K562 (cell line): ENCODE data around the gene KRTAP27-1. TPM values are rescaled to one million over a fixed set of nuclear protein-coding genes. Genes with fewer than 3 reads are reported as not detected.

ENCODE experiments used
- ATAC-seq: fragments of 200-7000 bp; cut with Tn5 transposase; 3 replicates; pipeline ENCODE4 v1.9.1; 2020; ENCODE audit warnings: moderate library complexity
- BruUV-seq: library from RNA; stranded (reverse); fragments of 400-500 nt; replicated peaks from 2 replicates; lab custom pipeline; 2021; lab: Mats Ljungman, UMichigan
- CTCF ChIA-PET: fragments of 300-600 bp; formaldehyde crosslinking; extraction: SDS; loops from one replicate; lab custom pipeline; 2021; ENCODE audit warnings: low intra/inter-chr PET ratio; lab: Yijun Ruan, JAX
- POLR2A ChIA-PET: fragments of 300-600, 350-650 bp; sonication (Branson Sonifier 250); formaldehyde crosslinking; extraction: SDS; loops from one replicate; lab custom pipeline; 2021; ENCODE audit warnings: antibody characterized with exemption, inconsistent platforms; lab: Yijun Ruan, JAX
- DNase-seq, 4 experiments: peaks; one replicate each; pipeline versions ENCODE4 v3.0.0 to v3.0.0-alpha.2; 2011 to 2018; ENCODE audit warnings: low spot score in 3 of 4, mixed read lengths in 3 of 4; ENCODE audit errors: extremely low read depth in 1 of 4
- FAIRE-seq: peaks from 2 replicates; lab custom pipeline; 2011; peaks lifted over from hg19 to GRCh38; lab: Jason Lieb, UNC
- H2AFZ ChIP-seq: 2 replicates; pipeline ENCODE4 v1.6.0; 2011; ENCODE audit warnings: low read depth, low read length, control low read depth, inconsistent platforms
- H3K27ac ChIP-seq: fragments of 200-600 bp; 3 replicates; pipeline ENCODE4 v1.8.0; 2011; ENCODE audit warnings: low read depth, mild to moderate bottlenecking, control low read depth, inconsistent platforms, low read length, moderate library complexity, mixed read lengths; ENCODE audit errors: extremely low read depth
- H3K27me3 ChIP-seq, 2 experiments: fragments of 300-600 bp in 1 of 2; 2 replicates in 1 of 2; 3 replicates in 1 of 2; pipeline versions ENCODE4 v1.6.0 to v1.8.0; 2011; ENCODE audit warnings: inconsistent platforms in 2 of 2, low read length in 2 of 2, mild to moderate bottlenecking in 1 of 2, mixed read lengths in 1 of 2, moderate library complexity in 1 of 2; ENCODE audit not compliant: control insufficient read depth in 2 of 2, insufficient read depth in 2 of 2
- H3K36me3 ChIP-seq: fragments of 300-600 bp; 3 replicates; pipeline ENCODE4 v1.8.0; 2011; ENCODE audit warnings: mild to moderate bottlenecking, low read length, inconsistent platforms; ENCODE audit not compliant: control insufficient read depth, insufficient read depth
- H3K4me1 ChIP-seq, 2 experiments: fragments of 200-600 bp in 1 of 2; replicated peaks in 1 of 2; 2 replicates in 1 of 2; 3 replicates in 1 of 2; pipeline versions ENCODE4 v1.5.1 to v1.8.0; 2011; ENCODE audit warnings: inconsistent platforms in 2 of 2, low read length in 2 of 2, mild to moderate bottlenecking in 1 of 2, mixed read lengths in 1 of 2, moderate library complexity in 1 of 2; ENCODE audit not compliant: control insufficient read depth in 2 of 2, insufficient read depth in 2 of 2
- H3K4me2 ChIP-seq: 2 replicates; pipeline ENCODE4 v1.6.1; 2011; ENCODE audit warnings: low read length, control low read depth, inconsistent platforms, mixed read lengths; ENCODE audit not compliant: insufficient read depth
- H3K4me3 ChIP-seq: fragments of 200-600 bp; sonication (generic), shearing (Covaris generic); 2 replicates; pipeline ENCODE4 v1.5.1; 2016; ENCODE audit warnings: control low read depth, inconsistent platforms
- H3K79me2 ChIP-seq: fragments of 200-600 bp; 3 replicates; pipeline ENCODE4 v1.8.0; 2011; ENCODE audit warnings: low read length, inconsistent platforms; ENCODE audit not compliant: control insufficient read depth, insufficient read depth
- H3K9ac ChIP-seq, 2 experiments: 2 replicates each; pipeline versions ENCODE4 v1.6.0 to v1.6.1; 2011; ENCODE audit warnings: low read depth in 2 of 2, low read length in 2 of 2, control low read depth in 1 of 2, inconsistent platforms in 1 of 2, mild to moderate bottlenecking in 1 of 2, mixed read lengths in 1 of 2; ENCODE audit not compliant: insufficient read depth in 1 of 2
- H3K9me1 ChIP-seq: one replicate; pipeline ENCODE4 v1.6.0; 2011; ENCODE audit warnings: inconsistent platforms, mild to moderate bottlenecking, low read length, moderate library complexity; ENCODE audit not compliant: control insufficient read depth, insufficient read depth
- H3K9me3 ChIP-seq: replicated peaks from 2 replicates; pipeline ENCODE4 v1.5.1; 2011; ENCODE audit warnings: low read depth, low read length, inconsistent platforms; ENCODE audit not compliant: control insufficient read depth, insufficient read depth
- H4K20me1 ChIP-seq: replicated peaks from 2 replicates; pipeline ENCODE4 v1.6.1; 2011; ENCODE audit warnings: low read length, inconsistent platforms, mixed read lengths; ENCODE audit not compliant: control insufficient read depth, insufficient read depth
- CTBP1 ChIP-seq: fragments of 450-650 bp; IDR thresholded peaks from 2 replicates; pipeline ENCODE4 v1.6.1; 2016; ENCODE audit warnings: borderline replicate concordance
- DDX20 ChIP-seq: fragments of 450-650 bp; IDR thresholded peaks from 2 replicates; pipeline ENCODE4 v1.6.1; 2016; ENCODE audit warnings: missing genetic modification characterization, low read depth, mild to moderate bottlenecking, missing compliant biosample characterization, moderate library complexity
- ETV5 ChIP-seq: sonication (generic); formaldehyde crosslinking; IDR thresholded peaks from 2 replicates; pipeline ENCODE4 v1.4.0; 2020; ENCODE audit warnings: low read depth, mild to moderate bottlenecking, missing genetic modification reagents
- NONO ChIP-seq, 2 experiments: fragments of 200-400 bp in 1 of 2; fragments of 450-650 bp in 1 of 2; formaldehyde crosslinking in 1 of 2; IDR thresholded peaks; 2 replicates each; pipeline ENCODE4 v1.6.1; 2017; ENCODE audit warnings: low read depth in 2 of 2, mild to moderate bottlenecking in 2 of 2, moderate library complexity in 2 of 2, low read length in 1 of 2
- OTX1 ChIP-seq: fragments of 450-650 bp; formaldehyde crosslinking; IDR thresholded peaks from 2 replicates; pipeline ENCODE4 v1.4.0; 2022; ENCODE audit warnings: mild to moderate bottlenecking
- SIX5 ChIP-seq, 2 experiments: IDR thresholded peaks; 2 replicates each; pipeline ENCODE4 v1.6.1; 2011; ENCODE audit warnings: low read length in 2 of 2, borderline replicate concordance in 1 of 2, low read depth in 1 of 2, mild to moderate bottlenecking in 1 of 2, moderate library complexity in 1 of 2; ENCODE audit not compliant: insufficient read depth in 1 of 2
- ZNF121 ChIP-seq: sonication (generic); formaldehyde crosslinking; conservative IDR thresholded peaks from 2 replicates; pipeline ENCODE4 v1.8.0; 2022; ENCODE audit warnings: missing genetic modification reagents
- ZNF143 ChIP-seq: sonication (generic); formaldehyde crosslinking; IDR thresholded peaks from 2 replicates; pipeline ENCODE4 v1.9.0; 2022; ENCODE audit warnings: mild to moderate bottlenecking, missing genetic modification reagents
- ZNF354B ChIP-seq: fragments of 250-450 bp; sonication (Bioruptor Pico); IDR thresholded peaks from 2 replicates; pipeline ENCODE4 v1.4.0; 2020
- ZNF444 ChIP-seq: fragments of 250-450 bp; sonication (Bioruptor Pico); IDR thresholded peaks from 2 replicates; pipeline ENCODE4 v1.4.0; 2020; ENCODE audit warnings: mild to moderate bottlenecking, moderate library complexity
- ZNF644 ChIP-seq: fragments of 200-800 bp; sonication (Bioruptor generic); IDR thresholded peaks from 2 replicates; pipeline ENCODE4 v1.6.1; 2016; ENCODE audit warnings: low read depth, missing genetic modification characterization, missing compliant biosample characterization
- ZNF695 ChIP-seq: fragments of 450-650 bp; formaldehyde crosslinking; IDR thresholded peaks from 2 replicates; pipeline ENCODE4 v1.4.0; 2020; ENCODE audit warnings: mild to moderate bottlenecking, moderate library complexity
- WGBS: fragments of 100-300 bp; shearing (Covaris generic); methylation state at CpG from one replicate; pipeline ENCODE4 v1.1.6; 2016; ENCODE audit warnings: low coverage, mixed read lengths; ENCODE audit not compliant: insufficient coverage; ENCODE audit errors: missing lambda C conversion rate; 5-methylcytosine and 5-hydroxymethylcytosine counted together
- in situ Hi-C: fragments of 300-500 bp; cut with MboI; formaldehyde crosslinking; loops from 4 replicates; pipeline ENCODE4 v1.15.0; 2018; ENCODE audit warnings: inconsistent platforms, mixed read lengths
- intact Hi-C: fragments of 100-400 bp; cut with micrococcal nuclease; formaldehyde crosslinking; loops from 2 replicates; pipeline ENCODE4 v1.14.2; 2022
- polyA plus RNA-seq, 8 experiments: library from polyadenylated mRNA; depleted of rRNA in 4 of 8; stranded (reverse) in 5 of 8; unstranded in 3 of 8; fragments of >200 nt; fragmentation: Nextera tagmentation in 2 of 8; fragmentation: Illumina TruSeq in 1 of 8; extraction: Ambion mirVana in 2 of 8; extraction: Trizol in 1 of 8; gene quantifications; 2 replicates each; pipeline versions ENCODE4 v1.2.1 to v1.2.3, GENCODE V29; 2011 to 2014; ENCODE audit warnings: inconsistent platforms in 1 of 8, missing spikeins in 1 of 8
- total RNA-seq, 7 experiments: library from RNA; depleted of rRNA in 6 of 7; stranded (reverse); fragments of >200 nt in 6 of 7; fragmentation: Illumina TruSeq in 2 of 7; extraction: Trizol in 2 of 7; gene quantifications; 2 replicates each; pipeline versions ENCODE4 v1.2.1 to v1.2.3, GENCODE V29; 2011 to 2021; ENCODE audit warnings: low replicate concordance in 1 of 7

The KRTAP27-1 gene
- total and polyA plus RNA-seq, 9 of the 15 experiments (the other 6 are each of a cell fraction or from before 2014, with no cell fraction given), result not detected

- no peaks in the 10 kb centered on the region for H3K79me2 ChIP-seq
- no peaks in the 10 kb centered on the region for H3K9me3 ChIP-seq
- CTCF ChIA-PET, result no interaction called here
- H3K4me1 ChIP-seq, result no peaks in the 10 kb centered on the region
- DNase-seq (no peak), FAIRE-seq (no peak), ATAC-seq (no peak)
- no peak within 1 kb of the TSS for H3K9ac ChIP-seq
- 1% methylated on average over 5 of the region's 5 CpGs for whole genome bisulfite sequencing
- H3K27me3 ChIP-seq, result no peaks in the 10 kb centered on the region
- H4K20me1 ChIP-seq, result no peaks in the 10 kb centered on the region
- no TSS peak for BruUV-seq
- H3K9me1 ChIP-seq, result no peaks in the 10 kb centered on the region
- in situ Hi-C loops, result no loop called here
- no peak within 1 kb of the TSS for H3K27ac ChIP-seq
- intact Hi-C loops, result no loop called here
- no peak within 1 kb of the TSS for H2AFZ ChIP-seq
- no peak within 1 kb of the TSS for H3K4me3 ChIP-seq
- H3K4me2 ChIP-seq, result no peak within 1 kb of the TSS
- H3K36me3 ChIP-seq, result no peaks in the 10 kb centered on the region
- POLR2A ChIA-PET, result no interaction called here
- TF ChIP-seq ZNF354B (CRISPR knock-in tag) (no peak), NONO (IDR thresholded peaks at IDR 0.05; ENCODE audit: low read depth in 2 of 2, low read length in 1 of 2) (no peak), ZNF695 (CRISPR knock-in tag) (no peak), ZNF121 (no peak)
These were observed 34.8 kb upstream of the KRTAP27-1 start, which contains the start of gene KRTAP13-2 for GRCh38 chr21:30372139-30372770. KRTAP13-2 (minus strand) TSS chr21:30372271; CDS start chr21:30372213, 58 bp downstream.

GRCh38 chr21:30355906-30356305, 18.4 kb upstream of the KRTAP27-1 start:
- Histone ChIP-seq H3K9ac (no peak overlapping the region), H3K27me3 (no peaks in the 10 kb centered on the region), H3K4me1 (no peaks in the 10 kb centered on the region), H3K9me1 (no peaks in the 10 kb centered on the region), H3K79me2 (no peaks in the 10 kb centered on the region), H3K36me3 (no peaks in the 10 kb centered on the region), H2AFZ (no peak overlapping the region), H3K4me2 (no peak overlapping the region), H4K20me1 (no peaks in the 10 kb centered on the region), H3K27ac (no peak overlapping the region)
- intact Hi-C loops (no loop called here), in situ Hi-C loops (no loop called here)
- no peak for FAIRE-seq
- BruUV-seq, result no TSS peak
- ChIA-PET POLR2A (interaction anchor here (0.7 kb wide), 1 partner anchor 602 kb away, joined by 4 read pairs; no protein-coding TSS in a partner anchor), CTCF (no interaction called here)
- WGBS, result 3% methylated on average over 3 of the region's 3 CpGs
- DNase-seq, result no peak
- ATAC-seq, result no peak
- TF ChIP-seq DDX20 (tag) (no peak), ZNF444 (CRISPR knock-in tag) (no peak), OTX1 (no peak), ZNF143 (CRISPR knock-in tag) (no peak), CTBP1 (no peak), SIX5 (IDR thresholded peaks at IDR 0.05; ENCODE audit: borderline replicate concordance in 1 of 2, insufficient read depth in 1 of 2, low read depth in 1 of 2, low read length in 2 of 2) (no peak), ETV5 (CRISPR knock-in tag) (no peak), ZNF644 (tag) (no peak)
- TF ChIP-seq, all 486 proteins: peak for 0
- H3K4me3 ChIP-seq, result no peak overlapping the region
- no peaks in the 10 kb centered on the region; the same call in 1 of the 2 replicates for H3K9me3 ChIP-seq
